Erythroblast (primary cell): ENCODE results near the gene CRB3.

ENCODE experiments used
- GATA1 ChIP-seq: IDR thresholded peaks from 2 replicates; pipeline ENCODE4 v1.6.1; 2011; ENCODE audit warnings: low read depth, mild to moderate bottlenecking, control low read depth, low read length, moderate library complexity
- POLR2A ChIP-seq: IDR thresholded peaks from 2 replicates; pipeline ENCODE4 v1.6.1; 2011; ENCODE audit warnings: mild to moderate bottlenecking, low read length

DNA sequence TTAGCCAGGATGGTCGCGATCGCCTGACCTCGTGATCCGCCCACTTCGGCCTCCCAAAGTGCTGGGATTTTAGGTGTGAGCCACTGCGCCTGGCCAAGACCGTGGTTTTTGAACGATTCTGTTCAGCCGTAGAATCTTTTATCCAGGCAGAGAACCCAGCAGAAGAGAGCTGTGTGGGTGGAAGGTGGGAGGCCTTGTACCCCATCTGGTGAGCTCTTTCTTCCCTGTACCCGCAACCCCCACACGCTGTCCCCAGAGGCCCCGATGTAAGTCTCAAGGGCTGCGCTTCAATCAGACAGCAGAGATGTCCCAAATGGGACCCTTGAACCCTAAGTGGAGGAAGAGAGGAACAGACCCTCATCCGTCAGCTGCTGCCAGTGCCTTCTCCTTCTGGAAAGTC is 8.1 kb upstream of the CRB3 start:
- TF ChIP-seq POLR2A: no peak
- TF ChIP-seq GATA1: no peak
